NT2/D1 (cell line): ENCODE data around the gene PPM1H.

Experiments
- SUZ12 ChIP-seq: IDR thresholded peaks from 2 replicates; pipeline ENCODE4 v1.6.1; 2011; ENCODE audit not compliant: insufficient read length, insufficient read depth; ENCODE audit errors: extremely low read depth
- YY1 ChIP-seq: IDR thresholded peaks from 2 replicates; pipeline ENCODE4 v1.6.1; 2011; ENCODE audit not compliant: insufficient read length, insufficient read depth

DNA sequence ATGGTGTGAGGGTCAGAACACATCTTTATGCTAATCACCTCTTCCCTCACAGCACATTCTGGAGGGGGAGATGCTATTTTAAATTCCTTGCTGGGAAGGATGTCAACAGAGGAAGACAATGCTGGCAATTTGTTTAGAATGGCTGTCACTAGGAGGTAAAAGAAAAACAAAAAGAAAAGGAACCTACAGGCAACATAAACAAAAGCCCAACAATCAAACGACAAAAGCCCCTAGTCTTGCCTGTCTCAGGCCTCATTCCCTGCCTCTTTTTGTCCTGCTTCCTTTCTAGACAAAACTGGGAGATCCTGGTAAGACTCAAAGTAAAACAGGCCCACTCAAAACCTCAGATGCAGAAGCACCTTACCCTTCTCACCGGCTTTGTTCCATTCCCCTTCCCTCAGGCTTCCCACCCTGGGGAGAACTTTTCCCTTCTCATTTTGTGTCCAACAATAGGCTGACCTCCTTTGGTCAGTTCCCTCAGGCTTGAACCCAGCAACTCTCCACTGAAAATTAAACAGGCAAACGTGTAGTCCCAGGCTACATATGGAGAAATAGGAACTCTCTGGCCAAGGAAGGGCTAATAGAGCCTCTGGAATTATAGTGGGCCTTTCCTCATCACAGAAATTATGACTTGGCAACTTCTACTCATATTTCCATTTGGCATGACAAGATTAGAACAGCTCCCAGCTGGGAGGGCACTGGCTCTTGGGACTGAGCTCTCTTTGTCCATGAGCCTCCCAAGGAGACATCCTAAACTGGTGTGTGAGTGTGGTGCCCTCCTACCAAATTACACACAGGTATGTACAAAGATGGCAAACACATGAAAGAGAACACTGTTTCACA, 275.3 kb downstream of the PPM1H start:
- TF ChIP-seq SUZ12 (no peak), YY1 (no peak)
